Measurements from ENCODE around the gene HTRA3. TPM values are rescaled to one million over a fixed set of nuclear protein-coding genes. Genes with fewer than 3 reads are reported as not detected.
A peak's percentile ranks its signal among the peaks of the same experiment; 100 is the strongest.

Gene HTRA3
- total and polyA plus RNA-seq, 8 donors, result 0.56 to 15.6 (median 2.7) TPM

DNA sequence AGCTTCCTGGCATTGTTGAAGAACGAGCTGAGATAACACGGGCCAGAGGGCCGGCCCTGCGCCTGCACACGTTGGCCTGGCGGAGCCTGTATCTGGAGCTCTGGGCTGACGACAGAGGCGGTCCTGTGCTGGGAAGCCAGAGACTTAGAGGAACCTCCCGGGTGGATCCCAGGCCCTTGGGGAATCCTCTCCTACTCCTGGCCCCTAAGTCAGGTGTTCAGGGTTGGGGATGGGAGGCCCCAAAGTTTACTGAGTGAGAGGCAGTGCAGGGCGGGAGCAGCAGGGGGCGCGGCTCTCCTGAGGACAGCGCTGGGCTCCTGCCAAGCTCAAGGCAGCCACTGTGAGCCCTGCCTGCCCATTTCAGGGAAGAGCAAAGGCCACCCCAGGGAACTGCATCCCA, 2.5 kb upstream of the HTRA3 start:
- ATAC-seq (peak; percentile 80 to 92 (median 83)), DNase-seq (peak; percentile 39 to 87 (median 72)), FAIRE-seq (no peak)
- H3K36me3 ChIP-seq, result no peaks in the 10 kb centered on the region
- H3K9me3 ChIP-seq, result no peaks in the 10 kb centered on the region
- H3K27me3 ChIP-seq, result peaks cover 0 to 3% (median 0%) of the 10 kb centered on the region in 4 donors
- 7 to 10% methylated on average over 13 of the region's 13 CpGs for WGBS, 2 donors
- TF ChIP-seq, protein P1, sequence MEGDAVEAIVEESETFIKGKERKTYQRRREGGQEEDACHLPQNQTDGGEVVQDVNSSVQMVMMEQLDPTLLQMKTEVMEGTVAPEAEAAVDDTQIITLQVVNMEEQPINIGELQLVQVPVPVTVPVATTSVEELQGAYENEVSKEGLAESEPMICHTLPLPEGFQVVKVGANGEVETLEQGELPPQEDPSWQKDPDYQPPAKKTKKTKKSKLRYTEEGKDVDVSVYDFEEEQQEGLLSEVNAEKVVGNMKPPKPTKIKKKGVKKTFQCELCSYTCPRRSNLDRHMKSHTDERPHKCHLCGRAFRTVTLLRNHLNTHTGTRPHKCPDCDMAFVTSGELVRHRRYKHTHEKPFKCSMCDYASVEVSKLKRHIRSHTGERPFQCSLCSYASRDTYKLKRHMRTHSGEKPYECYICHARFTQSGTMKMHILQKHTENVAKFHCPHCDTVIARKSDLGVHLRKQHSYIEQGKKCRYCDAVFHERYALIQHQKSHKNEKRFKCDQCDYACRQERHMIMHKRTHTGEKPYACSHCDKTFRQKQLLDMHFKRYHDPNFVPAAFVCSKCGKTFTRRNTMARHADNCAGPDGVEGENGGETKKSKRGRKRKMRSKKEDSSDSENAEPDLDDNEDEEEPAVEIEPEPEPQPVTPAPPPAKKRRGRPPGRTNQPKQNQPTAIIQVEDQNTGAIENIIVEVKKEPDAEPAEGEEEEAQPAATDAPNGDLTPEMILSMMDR (IDR thresholded peaks at IDR 0.05), result peak; percentile 50 to 55 (median 51)
- no peak overlapping the region for H3K4me3 ChIP-seq
- no peak overlapping the region for H3K27ac ChIP-seq
- intact Hi-C loops (cut with DNase I), result no loop called here
- no peaks in the 10 kb centered on the region for H3K4me1 ChIP-seq

DNA sequence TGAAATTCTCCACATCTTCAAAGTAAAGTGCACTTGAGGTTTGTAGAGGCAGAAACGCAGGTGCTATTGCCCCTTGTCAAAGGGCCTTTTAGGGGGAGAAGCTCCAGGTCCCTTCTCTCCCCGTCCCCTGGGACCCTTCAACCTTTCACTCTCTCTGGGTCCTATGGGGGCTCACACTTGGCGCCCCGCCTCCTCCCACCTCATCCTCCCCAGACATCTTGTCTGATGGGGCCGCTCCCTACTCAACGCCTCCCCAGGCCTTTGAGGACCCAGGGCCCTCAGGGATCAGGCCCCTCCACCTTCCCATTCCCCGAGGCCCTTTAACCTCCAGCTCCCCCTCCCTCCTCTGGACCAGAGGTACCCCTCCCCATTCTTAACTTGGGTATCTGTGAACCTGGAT, 1.3 kb upstream of the HTRA3 start:
- H3K27ac ChIP-seq, result no peak overlapping the region
- WGBS, 2 donors, result 83 to 94% methylated on average over 7 of the region's 7 CpGs
- FAIRE-seq, result no peak
- TF ChIP-seq, protein P1 (IDR thresholded peaks at IDR 0.05), result no peak
- peaks cover 0 to 3% (median 0%) of the 10 kb centered on the region in 4 donors for H3K27me3 ChIP-seq
- DNase-seq, result peak in 1 of 6 donors; percentile 39
- H3K36me3 ChIP-seq, result no peaks in the 10 kb centered on the region
- no peak for ATAC-seq
- H3K4me3 ChIP-seq, result no peak overlapping the region
- no peaks in the 10 kb centered on the region for H3K9me3 ChIP-seq
- intact Hi-C loops (cut with DNase I), result no loop called here
- no peaks in the 10 kb centered on the region for H3K4me1 ChIP-seq

DNA sequence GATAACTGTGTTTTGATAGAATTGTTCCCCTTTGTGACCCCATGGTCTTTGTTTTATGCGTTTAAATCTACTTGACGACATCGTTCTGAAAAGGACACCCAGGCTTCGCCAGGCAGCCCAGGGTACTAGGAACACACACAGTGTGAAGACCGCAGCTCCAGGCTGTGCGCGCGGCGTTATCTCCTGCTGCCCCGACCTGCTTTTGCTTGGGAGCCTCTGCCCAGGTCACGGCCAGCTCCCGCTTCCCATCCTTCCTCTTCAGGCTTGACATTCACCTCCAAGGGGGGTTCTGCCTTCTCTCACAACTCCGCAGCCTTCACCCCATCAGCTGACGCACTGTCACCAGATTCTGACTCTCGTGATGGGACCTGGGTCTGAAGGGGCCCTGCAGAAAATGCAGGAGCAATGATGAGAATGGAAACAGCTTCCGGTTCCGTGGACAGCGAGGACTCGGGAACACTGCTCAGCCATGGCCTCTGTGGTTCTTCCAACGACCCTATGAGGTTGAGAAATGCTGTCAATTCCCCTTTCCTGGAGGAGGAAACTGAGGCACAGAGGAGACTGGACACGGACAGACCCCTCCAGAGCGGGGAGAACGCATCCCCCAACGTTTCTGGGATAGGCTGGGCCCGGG, 536 bp upstream of the HTRA3 start:
- TF ChIP-seq, protein P1 (IDR thresholded peaks at IDR 0.05), result no peak
- intact Hi-C loops (cut with DNase I), result no loop called here
- no peak for FAIRE-seq
- no peaks in the 10 kb centered on the region for H3K4me1 ChIP-seq
- 73 to 76% methylated on average over 25 of the region's 25 CpGs for WGBS, 2 donors
- H3K27ac ChIP-seq, result no peak overlapping the region
- no peak for ATAC-seq
- peak in 1 of 6 donors; percentile 45 for DNase-seq
- H3K4me3 ChIP-seq, result no peak overlapping the region
- no peaks in the 10 kb centered on the region for H3K36me3 ChIP-seq
- H3K27me3 ChIP-seq, result peaks cover 0 to 3% (median 0%) of the 10 kb centered on the region in 4 donors
- no peaks in the 10 kb centered on the region for H3K9me3 ChIP-seq

DNA sequence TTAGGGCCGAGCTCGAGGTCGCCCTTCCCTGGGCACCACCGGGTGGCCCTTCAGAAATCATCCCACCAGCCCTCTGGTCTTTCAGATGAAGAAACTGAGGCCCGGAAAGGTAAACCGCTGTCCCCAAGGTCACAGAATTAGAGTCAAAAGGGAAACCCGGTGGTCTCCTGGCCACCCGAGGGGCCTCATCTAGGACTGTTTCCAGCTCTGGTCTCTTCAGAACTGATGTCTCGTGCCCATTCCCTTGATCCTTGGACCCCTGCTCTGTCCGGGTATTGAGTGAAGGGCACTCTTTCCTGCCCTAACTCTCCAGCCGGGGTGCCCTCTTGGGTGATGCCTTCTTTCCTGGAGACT, 841 bp downstream of the HTRA3 start:
- no peaks in the 10 kb centered on the region for H3K36me3 ChIP-seq
- DNase-seq (peak in 1 of 6 donors; percentile 38), ATAC-seq (no peak), FAIRE-seq (no peak)
- no peak overlapping the region for H3K27ac ChIP-seq
- TF ChIP-seq, protein P1 (IDR thresholded peaks at IDR 0.05), result no peak
- WGBS, 2 donors, result 26 to 41% methylated on average over 11 of the region's 11 CpGs
- H3K27me3 ChIP-seq, result peaks cover 0 to 3% (median 0%) of the 10 kb centered on the region in 4 donors
- peak overlapping the region in 1 of 4 donors; percentile 37 for H3K4me3 ChIP-seq
- no peaks in the 10 kb centered on the region for H3K4me1 ChIP-seq
- H3K9me3 ChIP-seq, result no peaks in the 10 kb centered on the region
- intact Hi-C loops (cut with DNase I), result no loop called here
